HG03575 (cell line): ENCODE measurements around the gene SLC29A3.
"Not testable (repeated sequence)": the region's sequence is repeated elsewhere in the genome, so short reads cannot be mapped to it uniquely, and the experiment has no call there.

Experiments
- ATAC-seq: cut with Tn5 transposase; IDR thresholded peaks from one replicate; pipeline ENCODE4 v1.9.1; 2021; ENCODE audit not compliant: unreplicated experiment, insufficient number of reproducible peaks, low FRiP score; ENCODE audit errors: extremely low read depth

The SLC29A3 gene

GRCh38 chr10:71358277-71358676 lies 39.2 kb downstream of the SLC29A3 start:
- ATAC-seq = no peak

GRCh38 chr10:71358906-71359305 lies 39.8 kb downstream of the SLC29A3 start:
- ATAC-seq = not testable (repeated sequence)

GRCh38 chr10:71359364-71360046 lies 40.4 kb downstream of the SLC29A3 start:
- ATAC-seq = no peak

- no peak for ATAC-seq
These were observed 41.7 kb downstream of the SLC29A3 start for GRCh38 chr10:71360735-71361134.

GRCh38 chr10:71361581-71361980 lies 42.5 kb downstream of the SLC29A3 start:
- no peak for ATAC-seq

GRCh38 chr10:71362141-71362540 lies 43.1 kb downstream of the SLC29A3 start:
- no peak for ATAC-seq

GRCh38 chr10:71363936-71364335 lies 44.9 kb downstream of the SLC29A3 start:
- no peak for ATAC-seq

GRCh38 chr10:71365366-71365765 lies 46.3 kb downstream of the SLC29A3 start:
- no peak for ATAC-seq

GRCh38 chr10:71366690-71367089 lies 47.6 kb downstream of the SLC29A3 start:
- ATAC-seq = no peak

GRCh38 chr10:71367271-71367670 lies 48.2 kb downstream of the SLC29A3 start:
- no peak for ATAC-seq

- no peak for ATAC-seq
These were observed 49.1 kb downstream of the SLC29A3 start for GRCh38 chr10:71368176-71368575.

- ATAC-seq = no peak
These were observed 49.6 kb downstream of the SLC29A3 start for GRCh38 chr10:71368643-71369042.

GRCh38 chr10:71369602-71370001 lies 50.5 kb downstream of the SLC29A3 start:
- no peak for ATAC-seq

GRCh38 chr10:71370031-71370430 lies 51.0 kb downstream of the SLC29A3 start:
- ATAC-seq = no peak

- no peak for ATAC-seq
These were observed 52.7 kb downstream of the SLC29A3 start for GRCh38 chr10:71371750-71372166.

- peak; percentile 35 for ATAC-seq
These were observed 53.9 kb downstream of the SLC29A3 start for GRCh38 chr10:71372882-71373495.

- no peak for ATAC-seq
These were observed 55.6 kb downstream of the SLC29A3 start for GRCh38 chr10:71374481-71375233.

- ATAC-seq = no peak
These were observed 56.9 kb downstream of the SLC29A3 start for GRCh38 chr10:71375952-71376351.

GRCh38 chr10:71378336-71379117 lies 59.5 kb downstream of the SLC29A3 start:
- ATAC-seq = no peak
